ENCODE measurements around the gene CDH4.

CDH4 gene

GRCh38 chr20:61510778-61511330 is 258.8 kb downstream of the CDH4 start:
- TF ChIP-seq CTCF (IDR thresholded peaks at IDR 0.05; ENCODE audit: low read depth, low read length), result no peak

GRCh38 chr20:61512475-61512874 is 260.4 kb downstream of the CDH4 start:
- no peak overlapping the region for H3K4me3 ChIP-seq (ENCODE audit: low read depth, low read length)
- no peak for TF ChIP-seq CTCF (IDR thresholded peaks at IDR 0.05; ENCODE audit: low read depth, low read length)

More at GRCh38 chr20:61510778-61511330, 258.8 kb downstream of the CDH4 start:
- no peak overlapping the region for H3K4me3 ChIP-seq (ENCODE audit: low read depth, low read length)

GRCh38 chr20:61513124-61514017 is 261.3 kb downstream of the CDH4 start:
- TF ChIP-seq CTCF (IDR thresholded peaks at IDR 0.05; ENCODE audit: low read depth, low read length), result no peak
- H3K4me3 ChIP-seq (ENCODE audit: low read depth, low read length), result no peak overlapping the region

- no peak for TF ChIP-seq CTCF (IDR thresholded peaks at IDR 0.05; ENCODE audit: low read depth, low read length)
- no peak overlapping the region for H3K4me3 ChIP-seq (ENCODE audit: low read depth, low read length)
Measured at GRCh38 chr20:61514018-61514365, 261.9 kb downstream of the CDH4 start.

GRCh38 chr20:61514396-61514795 is 262.3 kb downstream of the CDH4 start:
- TF ChIP-seq CTCF (IDR thresholded peaks at IDR 0.05; ENCODE audit: low read depth, low read length), result no peak
- H3K4me3 ChIP-seq (ENCODE audit: low read depth, low read length), result no peak overlapping the region

GRCh38 chr20:61514805-61515505 is 262.9 kb downstream of the CDH4 start:
- no peak overlapping the region for H3K4me3 ChIP-seq (ENCODE audit: low read depth, low read length)
- no peak for TF ChIP-seq CTCF (IDR thresholded peaks at IDR 0.05; ENCODE audit: low read depth, low read length)

GRCh38 chr20:61515922-61516321 is 263.9 kb downstream of the CDH4 start:
- H3K4me3 ChIP-seq (ENCODE audit: low read depth, low read length), result no peak overlapping the region

More at GRCh38 chr20:61515922-61516321, 263.9 kb downstream of the CDH4 start:
- no peak for TF ChIP-seq CTCF (IDR thresholded peaks at IDR 0.05; ENCODE audit: low read depth, low read length)
